ENCODE measurements around the gene LRG1.

Gene LRG1

DNA sequence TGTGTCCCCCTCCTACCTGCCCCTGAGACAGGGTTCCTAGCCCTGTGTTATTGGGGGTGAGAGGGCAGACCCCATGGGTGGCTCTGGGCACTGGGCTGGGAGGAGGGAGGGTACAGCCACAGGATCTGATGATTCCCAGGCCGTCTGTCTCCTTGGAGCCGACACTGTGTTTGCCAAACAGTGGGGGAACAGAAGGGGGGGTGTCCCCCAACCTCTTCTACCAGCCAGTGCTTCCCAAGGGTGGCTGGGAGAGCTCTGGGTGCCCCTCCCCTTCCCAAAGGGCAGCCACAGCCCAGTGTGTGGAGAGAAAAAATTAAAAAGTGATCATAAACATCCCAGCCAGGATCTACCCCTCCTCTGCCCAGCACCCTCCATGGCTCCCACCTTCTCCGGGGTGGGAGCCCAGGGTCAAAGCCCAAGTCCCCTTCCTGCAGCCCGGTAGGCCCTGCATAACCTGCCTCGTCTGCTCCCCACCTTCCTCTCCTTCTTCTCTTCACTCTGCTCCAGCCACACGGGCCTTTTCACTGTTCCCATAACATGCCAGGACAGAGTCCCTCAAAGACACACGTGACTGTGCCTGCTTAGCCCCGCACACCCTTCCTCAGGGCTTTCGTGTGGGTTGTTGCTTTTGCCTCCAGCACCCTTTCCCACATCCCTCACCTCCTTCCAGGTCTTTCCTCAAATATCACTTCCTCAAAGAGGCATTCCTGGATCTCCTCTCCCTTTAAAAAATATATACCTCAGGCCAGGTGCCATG, 20.1 kb downstream of the LRG1 start:
- H3K4me3 ChIP-seq (replicated peaks in 1 of 2; ENCODE audit: low read depth in 2 of 2, low read length in 2 of 2) = no peak overlapping the region
- DNase-seq (ENCODE audit: low read depth in 2 of 2) = peak in 1 of 2 donors; percentile 66

DNA sequence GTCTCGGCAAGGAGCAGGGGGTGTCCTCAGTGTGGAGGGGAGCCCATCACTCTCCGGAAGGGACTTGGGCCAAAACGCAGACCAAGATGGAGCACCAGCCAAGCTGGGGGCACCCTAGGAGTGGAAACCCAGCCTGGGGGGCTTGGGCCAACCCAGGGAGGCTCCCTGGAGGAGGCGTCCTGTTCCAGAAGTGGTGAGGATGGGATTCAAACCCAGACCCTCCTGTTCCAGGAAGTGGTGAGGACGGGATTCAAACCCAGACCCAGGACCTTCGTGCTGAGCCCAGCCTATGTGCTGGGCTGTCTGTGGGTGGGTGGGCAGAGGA, 20.7 kb downstream of the LRG1 start:
- no peak overlapping the region for H3K4me3 ChIP-seq (replicated peaks in 1 of 2; ENCODE audit: low read depth in 2 of 2, low read length in 2 of 2)
- TF ChIP-seq, protein P1, sequence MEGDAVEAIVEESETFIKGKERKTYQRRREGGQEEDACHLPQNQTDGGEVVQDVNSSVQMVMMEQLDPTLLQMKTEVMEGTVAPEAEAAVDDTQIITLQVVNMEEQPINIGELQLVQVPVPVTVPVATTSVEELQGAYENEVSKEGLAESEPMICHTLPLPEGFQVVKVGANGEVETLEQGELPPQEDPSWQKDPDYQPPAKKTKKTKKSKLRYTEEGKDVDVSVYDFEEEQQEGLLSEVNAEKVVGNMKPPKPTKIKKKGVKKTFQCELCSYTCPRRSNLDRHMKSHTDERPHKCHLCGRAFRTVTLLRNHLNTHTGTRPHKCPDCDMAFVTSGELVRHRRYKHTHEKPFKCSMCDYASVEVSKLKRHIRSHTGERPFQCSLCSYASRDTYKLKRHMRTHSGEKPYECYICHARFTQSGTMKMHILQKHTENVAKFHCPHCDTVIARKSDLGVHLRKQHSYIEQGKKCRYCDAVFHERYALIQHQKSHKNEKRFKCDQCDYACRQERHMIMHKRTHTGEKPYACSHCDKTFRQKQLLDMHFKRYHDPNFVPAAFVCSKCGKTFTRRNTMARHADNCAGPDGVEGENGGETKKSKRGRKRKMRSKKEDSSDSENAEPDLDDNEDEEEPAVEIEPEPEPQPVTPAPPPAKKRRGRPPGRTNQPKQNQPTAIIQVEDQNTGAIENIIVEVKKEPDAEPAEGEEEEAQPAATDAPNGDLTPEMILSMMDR (IDR thresholded peaks at IDR 0.05; ENCODE audit: low read depth, low read length) = no peak
- no peak for DNase-seq (ENCODE audit: low read depth in 2 of 2)

More for the DNA sequence above, 20.1 kb downstream of the LRG1 start:
- TF ChIP-seq, protein P1 (IDR thresholded peaks at IDR 0.05; ENCODE audit: low read depth, low read length) = no peak

DNA sequence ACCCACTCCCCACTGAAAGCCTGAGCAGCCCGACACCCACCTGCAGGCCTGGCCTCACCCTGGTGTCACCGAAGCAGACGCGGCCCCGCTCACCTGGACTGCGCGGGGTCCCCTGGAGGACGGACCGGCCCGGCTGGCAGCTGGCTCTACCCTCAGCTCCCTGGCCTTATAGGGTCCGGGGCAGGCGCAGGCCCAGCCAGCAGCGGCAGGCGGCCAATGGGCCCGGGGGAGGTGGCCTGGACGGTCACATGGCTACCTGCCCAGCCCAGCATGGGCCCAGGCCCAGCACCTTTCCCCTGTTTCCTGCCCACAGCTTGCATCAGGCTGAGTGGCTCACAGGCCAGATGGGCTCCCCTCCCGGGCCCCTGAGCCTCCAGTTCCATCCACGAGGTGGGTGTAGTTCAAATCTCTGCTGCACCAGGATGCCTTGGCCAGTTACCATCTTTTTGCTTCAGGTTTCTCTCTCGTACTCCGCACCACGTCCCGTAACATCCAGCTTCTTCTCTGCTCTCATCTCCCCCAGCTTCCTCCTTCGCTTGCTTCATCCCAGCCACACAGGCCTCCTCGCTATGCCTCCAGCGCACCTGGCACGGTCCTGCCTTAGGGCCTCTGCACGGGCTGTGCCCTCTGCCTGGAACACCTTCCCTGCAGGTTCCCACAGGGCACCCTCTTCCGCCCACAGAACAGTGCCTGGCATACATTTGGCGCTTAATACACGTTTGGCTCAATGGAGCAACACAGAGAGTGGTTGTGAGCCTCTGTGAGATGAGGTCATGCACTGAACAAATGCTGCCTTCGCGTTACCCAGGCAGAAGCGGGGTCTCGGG, 21.3 kb downstream of the LRG1 start, which contains the start of gene PLIN4:
PLIN4 (minus strand) TSS at position 142 of the 827 bp plus-strand sequence. CDS start 214 bp downstream, outside the sequence.
- H3K4me3 ChIP-seq (replicated peaks in 1 of 2; ENCODE audit: low read depth in 2 of 2, low read length in 2 of 2) = peak within 1 kb of the TSS in 1 of 2 donors; percentile 11
- TF ChIP-seq, protein P1 (IDR thresholded peaks at IDR 0.05; ENCODE audit: low read depth, low read length) = no peak

DNA sequence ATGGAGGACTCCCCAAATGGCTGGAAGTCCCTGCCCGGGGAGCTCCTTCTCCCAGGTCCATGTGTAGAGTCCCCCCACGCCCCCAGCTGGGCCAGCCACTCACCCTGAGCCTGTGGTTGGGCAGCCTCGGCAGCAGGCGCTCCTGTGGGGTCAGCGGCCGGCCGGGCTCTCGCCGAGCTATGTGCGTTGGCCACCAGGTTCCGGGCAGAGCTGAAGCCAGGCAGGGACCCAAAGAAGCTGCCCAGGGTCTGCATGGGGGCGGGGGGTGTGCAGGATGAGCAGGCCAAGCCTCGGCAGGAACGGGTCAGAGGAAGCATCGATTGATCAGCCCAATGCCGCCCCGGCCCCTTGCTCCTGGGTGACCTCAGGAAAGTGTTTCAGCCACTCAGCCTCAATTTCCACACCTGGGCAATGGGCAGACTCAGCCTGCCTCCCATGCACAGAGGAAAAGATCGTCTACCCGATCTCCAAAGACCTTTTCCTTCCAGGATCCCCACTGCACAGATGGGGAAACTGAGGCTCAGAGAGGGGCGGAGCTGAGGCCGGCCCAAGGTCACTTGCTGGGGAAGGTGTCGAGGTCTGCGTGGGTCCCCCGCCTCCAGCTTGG, 22.3 kb downstream of the LRG1 start:
- no peak for DNase-seq (ENCODE audit: low read depth in 2 of 2)
- TF ChIP-seq, protein P1 (IDR thresholded peaks at IDR 0.05; ENCODE audit: low read depth, low read length) = no peak
- peak overlapping the region in 1 of 2 donors; percentile 11 for H3K4me3 ChIP-seq (replicated peaks in 1 of 2; ENCODE audit: low read depth in 2 of 2, low read length in 2 of 2)

More for the DNA sequence above, 21.3 kb downstream of the LRG1 start, which contains the start of gene PLIN4:
- peak; percentile 40 to 94 for DNase-seq (ENCODE audit: low read depth in 2 of 2)

DNA sequence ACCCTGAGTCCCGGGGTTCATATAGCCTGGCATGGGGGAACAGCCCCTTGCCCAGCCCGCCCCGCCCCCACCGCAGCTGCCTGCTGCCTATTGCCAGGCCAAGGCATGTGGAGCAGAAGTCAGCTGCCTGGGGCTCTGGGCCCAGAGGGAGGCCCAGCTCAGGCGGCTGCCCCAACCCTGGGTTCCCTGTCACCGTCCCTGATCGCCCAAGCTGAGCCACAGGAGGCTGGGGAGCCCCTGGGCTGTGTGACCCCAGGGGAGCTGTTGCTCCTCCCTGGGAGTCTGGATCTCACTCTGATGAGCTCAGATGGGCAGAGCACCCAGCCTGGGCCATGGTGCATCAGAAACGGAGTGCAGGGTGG, 22.9 kb downstream of the LRG1 start:
- TF ChIP-seq, protein P1 (IDR thresholded peaks at IDR 0.05; ENCODE audit: low read depth, low read length) = no peak
- no peak overlapping the region for H3K4me3 ChIP-seq (replicated peaks in 1 of 2; ENCODE audit: low read depth in 2 of 2, low read length in 2 of 2)
- peak in 1 of 2 donors; percentile 18 for DNase-seq (ENCODE audit: low read depth in 2 of 2)

DNA sequence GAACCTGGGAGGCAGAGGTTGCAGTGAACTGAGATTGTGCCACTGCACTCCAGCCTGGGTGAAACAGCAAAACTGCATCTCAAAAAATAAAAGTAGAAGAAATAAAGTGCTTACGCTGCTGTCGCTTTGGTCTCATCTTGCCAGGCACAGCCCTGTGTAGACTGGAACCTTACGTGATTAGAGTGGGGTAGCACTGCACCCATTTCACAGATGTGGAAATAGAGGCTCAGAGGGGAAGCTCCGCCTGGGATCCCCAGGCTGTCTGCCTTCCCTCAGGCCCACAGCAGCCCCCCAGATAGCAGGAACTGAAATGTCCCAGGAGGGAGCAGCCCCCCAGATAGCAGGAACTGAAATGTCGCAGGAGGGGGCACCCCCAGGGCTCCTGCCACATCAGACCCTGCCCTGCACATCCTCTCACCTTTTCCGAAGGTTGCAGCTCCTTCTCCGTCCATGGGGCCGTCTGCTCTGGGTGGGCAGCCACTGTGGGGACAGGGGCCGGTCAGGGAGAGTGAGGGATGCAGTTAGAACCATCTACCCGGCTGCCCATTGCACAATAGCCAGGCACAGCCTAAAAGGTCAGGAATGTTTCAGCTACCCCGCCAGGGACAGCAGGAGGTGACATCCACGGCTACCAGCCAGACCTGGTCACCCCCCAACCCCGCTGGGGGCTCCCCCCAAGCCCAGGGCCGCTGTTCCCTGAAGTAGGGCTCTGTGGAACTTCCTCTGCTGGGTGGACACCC, 23.5 kb downstream of the LRG1 start:
- TF ChIP-seq, protein P1 (IDR thresholded peaks at IDR 0.05; ENCODE audit: low read depth, low read length) = no peak
- DNase-seq (ENCODE audit: low read depth in 2 of 2) = no peak
- H3K4me3 ChIP-seq (replicated peaks in 1 of 2; ENCODE audit: low read depth in 2 of 2, low read length in 2 of 2) = no peak overlapping the region
